HUES6 (cell line): ENCODE measurements around the gene TP53TG5.
"Not testable (repeated sequence)": the region's sequence is repeated elsewhere in the genome, so short reads cannot be mapped to it uniquely, and the experiment has no call there.

Source experiments
- H3K27ac ChIP-seq: 2 replicates; pipeline ENCODE4 v1.7.0; 2013; ENCODE audit warnings: low read depth, mild to moderate bottlenecking, low read length, inconsistent platforms
- H3K27me3 ChIP-seq: 2 replicates; pipeline ENCODE4 v1.6.1; 2013; ENCODE audit warnings: low read length; ENCODE audit not compliant: control insufficient read depth, insufficient read depth
- H3K36me3 ChIP-seq: 2 replicates; pipeline ENCODE4 v1.6.1; 2013; ENCODE audit warnings: low read length; ENCODE audit not compliant: control insufficient read depth, insufficient read depth
- H3K4me1 ChIP-seq: 2 replicates; pipeline ENCODE4 v1.6.1; 2013; ENCODE audit warnings: low read length; ENCODE audit not compliant: control insufficient read depth, insufficient read depth
- H3K4me3 ChIP-seq: 2 replicates; pipeline ENCODE4 v1.5.1; 2013; ENCODE audit warnings: low read depth, low read length
- H3K9ac ChIP-seq: one replicate; pipeline ENCODE4 v1.6.1; 2013; ENCODE audit warnings: mild to moderate bottlenecking, low read length
- H3K9me3 ChIP-seq: 2 replicates; pipeline ENCODE4 v1.6.1; 2013; ENCODE audit warnings: low read depth, low read length; ENCODE audit not compliant: control insufficient read depth, insufficient read depth

Gene TP53TG5

GRCh38 chr20:45353746-45354145 lies 24.4 kb downstream of the TP53TG5 start:
- Histone ChIP-seq H3K4me3 (no peak overlapping the region), H3K9ac (no peak overlapping the region), H3K36me3 (no peaks in the 10 kb centered on the region), H3K9me3 (no peaks in the 10 kb centered on the region), H3K27ac (no peak overlapping the region), H3K27me3 (no peaks in the 10 kb centered on the region), H3K4me1 (peaks cover 12% of the 10 kb centered on the region)

GRCh38 chr20:45352729-45353128 lies 25.4 kb downstream of the TP53TG5 start:
- Histone ChIP-seq H3K4me1 (peaks cover 6% of the 10 kb centered on the region), H3K27me3 (no peaks in the 10 kb centered on the region), H3K27ac (no peak overlapping the region), H3K4me3 (no peak overlapping the region), H3K36me3 (no peaks in the 10 kb centered on the region), H3K9ac (no peak overlapping the region), H3K9me3 (no peaks in the 10 kb centered on the region)

GRCh38 chr20:45350795-45351194 lies 27.3 kb downstream of the TP53TG5 start:
- H3K9me3 ChIP-seq, H3K27ac ChIP-seq, H3K9ac ChIP-seq, H3K4me3 ChIP-seq, H3K27me3 ChIP-seq, H3K36me3 ChIP-seq: not testable (repeated sequence)
- peaks cover 24% of the 10 kb centered on the region for H3K4me1 ChIP-seq

GRCh38 chr20:45350217-45350616 lies 27.9 kb downstream of the TP53TG5 start:
- Histone ChIP-seq H3K4me1 (peaks cover 30% of the 10 kb centered on the region), H3K27ac (no peak overlapping the region), H3K9ac (no peak overlapping the region), H3K36me3 (no peaks in the 10 kb centered on the region), H3K27me3 (no peaks in the 10 kb centered on the region), H3K9me3 (no peaks in the 10 kb centered on the region), H3K4me3 (no peak overlapping the region)

GRCh38 chr20:45347936-45348778 lies 30.0 kb downstream of the TP53TG5 start, which contains the start of gene SDC4:
SDC4 (minus strand) TSS chr20:45348424; CDS start chr20:45348384, 40 bp downstream.
- Histone ChIP-seq H3K36me3 (no peaks in the 10 kb centered on the region), H3K9me3 (no peaks in the 10 kb centered on the region), H3K4me1 (peaks cover 46% of the 10 kb centered on the region), H3K27ac (peak within 1 kb of the TSS; percentile 90; the same call in 1 of the 2 replicates), H3K27me3 (no peaks in the 10 kb centered on the region), H3K4me3 (peak within 1 kb of the TSS; percentile 92), H3K9ac (peak within 1 kb of the TSS; percentile 87)

GRCh38 chr20:45347297-45347935 lies 30.7 kb downstream of the TP53TG5 start:
- Histone ChIP-seq H3K27me3 (no peaks in the 10 kb centered on the region), H3K27ac (peak overlapping the region; percentile 90; the same call in 1 of the 2 replicates), H3K4me1 (peaks cover 53% of the 10 kb centered on the region), H3K4me3 (peak overlapping the region; percentile 92), H3K9ac (peak overlapping the region; percentile 87), H3K9me3 (no peaks in the 10 kb centered on the region), H3K36me3 (no peaks in the 10 kb centered on the region)

GRCh38 chr20:45346851-45347250 lies 31.3 kb downstream of the TP53TG5 start:
- H3K9ac ChIP-seq, result peak overlapping the region; percentile 87
- H3K27me3 ChIP-seq, result no peaks in the 10 kb centered on the region
- H3K4me3 ChIP-seq, result peak overlapping the region; percentile 92
- no peaks in the 10 kb centered on the region for H3K36me3 ChIP-seq
- H3K9me3 ChIP-seq, result no peaks in the 10 kb centered on the region
- H3K27ac ChIP-seq, result peak overlapping the region; percentile 16; the same call in 1 of the 2 replicates
- H3K4me1 ChIP-seq, result peaks cover 58% of the 10 kb centered on the region

GRCh38 chr20:45346291-45346718 lies 31.8 kb downstream of the TP53TG5 start:
- Histone ChIP-seq H3K27me3 (no peaks in the 10 kb centered on the region), H3K9ac (peak overlapping the region; percentile 87), H3K27ac (no peak overlapping the region), H3K4me3 (peak overlapping the region; percentile 92), H3K9me3 (no peaks in the 10 kb centered on the region), H3K36me3 (no peaks in the 10 kb centered on the region), H3K4me1 (peaks cover 63% of the 10 kb centered on the region)

GRCh38 chr20:45345104-45345936 lies 32.8 kb downstream of the TP53TG5 start:
- no peak overlapping the region for H3K27ac ChIP-seq
- H3K27me3 ChIP-seq, result no peaks in the 10 kb centered on the region
- peak overlapping the region; percentile 92 for H3K4me3 ChIP-seq
- H3K36me3 ChIP-seq, result 0 out of 2 replicates have a peak, but pooled peaks cover under 1% of the 10 kb centered on the region
- peak overlapping the region; percentile 48 for H3K9ac ChIP-seq
- peaks cover 73% of the 10 kb centered on the region for H3K4me1 ChIP-seq
- H3K9me3 ChIP-seq, result no peaks in the 10 kb centered on the region

- H3K27me3 ChIP-seq, result no peaks in the 10 kb centered on the region
- H3K9ac ChIP-seq, result peak overlapping the region; percentile 62
- H3K4me1 ChIP-seq, result peaks cover 80% of the 10 kb centered on the region
- H3K27ac ChIP-seq, result peak overlapping the region; percentile 22; the same call in 1 of the 2 replicates
- peak overlapping the region; percentile 50 for H3K4me3 ChIP-seq
- H3K9me3 ChIP-seq, result no peaks in the 10 kb centered on the region
- 0 out of 2 replicates have a peak, but pooled peaks cover 6% of the 10 kb centered on the region for H3K36me3 ChIP-seq
Observed at GRCh38 chr20:45344168-45344860, 33.8 kb downstream of the TP53TG5 start.
